Sigmoid colon (tissue), 7 donors: ENCODE data around the gene UST. TPM values are rescaled to one million over a fixed set of nuclear protein-coding genes. Genes with fewer than 3 reads are reported as not detected.

Experiments
- DNase-seq: peaks from one replicate; pipeline ENCODE4 v3.0.0-alpha.2; 2019
- H3K27ac ChIP-seq, 4 donors: fragments of 200-600 bp; sonication (generic); one replicate each; pipeline ENCODE4 v1.5.1; 2016 to 2019; ENCODE audit warnings: mild to moderate bottlenecking in 1 of 4
- H3K27me3 ChIP-seq, 3 donors: fragments of 200-600 bp; sonication (generic); one replicate each; pipeline ENCODE4 v1.5.1; 2019; ENCODE audit warnings: mild to moderate bottlenecking in 1 of 3
- H3K36me3 ChIP-seq, 4 donors: fragments of 200-600 bp; sonication (generic); one replicate each; pipeline ENCODE4 v1.5.1; 2016 to 2019
- H3K4me1 ChIP-seq, 4 donors: fragments of 200-600 bp; sonication (generic); one replicate each; pipeline ENCODE4 v1.5.1; 2017 to 2019
- H3K4me3 ChIP-seq, 4 donors: fragments of 200-600 bp; sonication (generic); one replicate each; pipeline ENCODE4 v1.5.1; 2017 to 2019; ENCODE audit warnings: mild to moderate bottlenecking in 2 of 4, moderate library complexity in 1 of 4
- H3K9me3 ChIP-seq, 4 donors: fragments of 200-600 bp in 3 of 4; sonication (generic) in 3 of 4; one replicate each; pipeline versions ENCODE4 v1.5.1 to v1.6.1; 2013 to 2019
- CTCF ChIP-seq, 4 experiments: fragments of 450-650 bp in 3 of 4; fragments of 200-600 bp in 1 of 4; IDR thresholded peaks; one replicate each; pipeline ENCODE4 v1.5.1; 2016 to 2019; ENCODE audit warnings: antibody characterized with exemption in 4 of 4, mild to moderate bottlenecking in 3 of 4, moderate library complexity in 2 of 4
- EP300 ChIP-seq, 4 donors: sonication (generic); formaldehyde crosslinking; IDR thresholded peaks; one replicate each; pipeline ENCODE4 v1.6.1; 2017; ENCODE audit warnings: antibody characterized with exemption in 4 of 4
- POLR2A ChIP-seq, 2 donors: fragments of 450-650 bp; IDR thresholded peaks; one replicate each; pipeline ENCODE4 v1.6.1; 2016; ENCODE audit warnings: antibody characterized with exemption in 2 of 2, mild to moderate bottlenecking in 2 of 2, moderate library complexity in 2 of 2
- POLR2AphosphoS5 ChIP-seq, 4 donors: sonication (generic); formaldehyde crosslinking; IDR thresholded peaks; one replicate each; pipeline ENCODE4 v1.6.1; 2017; ENCODE audit warnings: antibody characterized with exemption in 4 of 4
- WGBS, 2 donors: extraction: QIAGEN DNeasy Blood & Tissue Kit; methylation state at CpG; one replicate each; pipeline ENCODE4 v1.1.7; 2013; 5-methylcytosine and 5-hydroxymethylcytosine counted together
- intact Hi-C: fragments of 100-400 bp; cut with DNase I; formaldehyde crosslinking; loops from one replicate; pipeline ENCODE4 v1.15.1; 2023
- polyA plus RNA-seq, 3 donors: library from polyadenylated mRNA; stranded (reverse); fragments of 200-250 nt; gene quantifications; one replicate each; pipeline ENCODE4 v1.2.3, GENCODE V29; 2013
- total RNA-seq, 4 donors: library from RNA; depleted of rRNA; stranded (reverse); fragments of >200 nt; gene quantifications; one replicate each; pipeline ENCODE4 v1.1.0, GENCODE V29; 2016
- donor health status: healthy with polysubstance abuse.
- donor health status: Bipolar disorder and iron deficiency.
- donor health status: healthy.

UST gene
- total and polyA plus RNA-seq, 7 donors: 0.46 to 35.2 (median 21.8) TPM

DNA sequence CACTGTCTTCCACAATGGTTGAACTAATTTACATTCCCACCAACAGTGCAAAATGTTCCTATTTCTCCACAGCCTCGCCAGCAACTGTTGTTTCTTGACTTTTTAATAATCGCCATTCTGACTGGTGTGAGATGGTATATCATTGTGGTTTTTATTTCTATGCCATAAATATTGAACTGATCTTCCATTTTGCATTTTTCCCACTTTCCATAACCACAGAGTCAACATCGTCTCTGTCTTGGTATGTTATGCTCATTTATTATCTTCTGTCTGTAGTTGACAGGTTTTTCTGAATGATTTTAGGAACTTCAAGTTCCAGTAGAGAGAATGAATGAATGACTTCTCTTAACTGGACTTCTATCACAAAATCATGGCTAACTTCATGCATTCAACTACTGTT lies 259.8 kb downstream of the UST start:
- intact Hi-C loops: no loop called here
- WGBS, 2 donors: 78 to 91% methylated on average over 3 of the region's 3 CpGs
- Histone ChIP-seq H3K36me3 (peaks cover 0 to 10% (median 2%) of the 10 kb centered on the region in 4 donors), H3K9me3 (no peaks in the 10 kb centered on the region), H3K27me3 (no peaks in the 10 kb centered on the region), H3K4me1 (peaks cover 0 to 2% (median 0%) of the 10 kb centered on the region in 4 donors), H3K27ac (no peak overlapping the region), H3K4me3 (no peak overlapping the region)
- TF ChIP-seq EP300 (IDR thresholded peaks at IDR 0.05): no peak
- no peak for TF ChIP-seq CTCF (IDR thresholded peaks at IDR 0.05)
- no peak for TF ChIP-seq POLR2AphosphoS5 (IDR thresholded peaks at IDR 0.05)
- no peak for TF ChIP-seq POLR2A (IDR thresholded peaks at IDR 0.05)
- no peak for DNase-seq

DNA sequence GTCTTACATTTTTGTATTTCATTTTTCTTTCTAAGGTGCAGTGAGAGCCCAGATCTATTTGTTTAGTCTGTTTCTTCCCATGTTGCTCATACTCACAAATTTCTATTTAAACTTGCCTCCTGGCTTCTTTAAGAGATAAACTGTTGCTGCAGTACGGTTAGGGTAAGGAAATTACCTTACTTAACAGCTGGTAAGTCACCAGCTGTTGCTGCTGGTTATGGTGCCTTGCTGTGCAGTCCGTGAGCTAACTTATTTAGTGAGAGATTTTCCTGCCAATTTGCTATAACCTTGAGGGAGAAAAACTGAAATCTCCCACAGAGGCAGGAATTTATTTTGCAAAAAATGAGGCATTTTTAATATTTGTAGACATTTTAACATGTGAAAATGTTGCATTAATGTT lies 261.0 kb downstream of the UST start:
- no peak for DNase-seq
- no peak for TF ChIP-seq POLR2A (IDR thresholded peaks at IDR 0.05)
- TF ChIP-seq CTCF (IDR thresholded peaks at IDR 0.05): no peak
- no peak for TF ChIP-seq EP300 (IDR thresholded peaks at IDR 0.05)
- TF ChIP-seq POLR2AphosphoS5 (IDR thresholded peaks at IDR 0.05): no peak
- Histone ChIP-seq H3K4me3 (no peak overlapping the region), H3K36me3 (peaks cover 0 to 10% (median 2%) of the 10 kb centered on the region in 4 donors), H3K27me3 (no peaks in the 10 kb centered on the region), H3K9me3 (no peaks in the 10 kb centered on the region), H3K27ac (no peak overlapping the region), H3K4me1 (peaks cover 0 to 3% (median 1%) of the 10 kb centered on the region in 4 donors)
- intact Hi-C loops: no loop called here
- WGBS, 2 donors: 32 to 85% methylated on average over 2 of the region's 2 CpGs

DNA sequence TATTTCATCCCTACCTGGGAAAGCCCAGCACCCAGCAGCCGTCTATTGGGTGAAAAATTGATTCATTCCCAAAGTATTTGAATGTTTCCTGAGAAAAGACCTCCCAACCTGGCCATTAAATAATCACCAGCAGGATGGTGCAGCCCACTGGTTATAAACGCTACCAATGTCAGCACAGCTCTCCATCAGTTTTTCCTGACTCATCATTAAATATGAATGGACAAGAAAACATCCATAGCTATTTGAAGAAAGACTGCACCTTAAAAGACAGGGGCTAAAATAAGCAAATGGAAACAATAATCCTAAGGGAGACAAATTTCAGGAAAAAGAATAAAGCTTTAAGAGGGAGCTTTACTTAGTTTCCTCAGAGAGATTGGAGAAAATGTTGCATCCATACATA lies 261.9 kb downstream of the UST start:
- no peak for DNase-seq
- Histone ChIP-seq H3K4me3 (no peak overlapping the region), H3K27me3 (no peaks in the 10 kb centered on the region), H3K9me3 (no peaks in the 10 kb centered on the region), H3K27ac (no peak overlapping the region), H3K4me1 (peaks cover 0 to 3% (median 1%) of the 10 kb centered on the region in 4 donors), H3K36me3 (peaks cover 0 to 10% (median 2%) of the 10 kb centered on the region in 4 donors)
- intact Hi-C loops: no loop called here
- WGBS, 2 donors: 69 to 93% methylated on average over 2 of the region's 2 CpGs
- TF ChIP-seq POLR2A (IDR thresholded peaks at IDR 0.05): no peak
- no peak for TF ChIP-seq EP300 (IDR thresholded peaks at IDR 0.05)
- TF ChIP-seq CTCF (IDR thresholded peaks at IDR 0.05): no peak
- no peak for TF ChIP-seq POLR2AphosphoS5 (IDR thresholded peaks at IDR 0.05)

GRCh38 chr6:149012040-149012545 lies 265.3 kb downstream of the UST start:
- H3K9me3 ChIP-seq: no peaks in the 10 kb centered on the region
- H3K4me1 ChIP-seq: peaks cover 0 to 9% (median 1%) of the 10 kb centered on the region in 4 donors
- H3K27ac ChIP-seq: no peak overlapping the region
- no peak overlapping the region for H3K4me3 ChIP-seq
- no peaks in the 10 kb centered on the region for H3K27me3 ChIP-seq
- no peaks in the 10 kb centered on the region for H3K36me3 ChIP-seq
- intact Hi-C loops: no loop called here
- WGBS, 2 donors: 46 to 58% methylated on average over 6 of the region's 6 CpGs
- no peak for DNase-seq
- TF ChIP-seq POLR2AphosphoS5 (IDR thresholded peaks at IDR 0.05): no peak
- no peak for TF ChIP-seq POLR2A (IDR thresholded peaks at IDR 0.05)

DNA sequence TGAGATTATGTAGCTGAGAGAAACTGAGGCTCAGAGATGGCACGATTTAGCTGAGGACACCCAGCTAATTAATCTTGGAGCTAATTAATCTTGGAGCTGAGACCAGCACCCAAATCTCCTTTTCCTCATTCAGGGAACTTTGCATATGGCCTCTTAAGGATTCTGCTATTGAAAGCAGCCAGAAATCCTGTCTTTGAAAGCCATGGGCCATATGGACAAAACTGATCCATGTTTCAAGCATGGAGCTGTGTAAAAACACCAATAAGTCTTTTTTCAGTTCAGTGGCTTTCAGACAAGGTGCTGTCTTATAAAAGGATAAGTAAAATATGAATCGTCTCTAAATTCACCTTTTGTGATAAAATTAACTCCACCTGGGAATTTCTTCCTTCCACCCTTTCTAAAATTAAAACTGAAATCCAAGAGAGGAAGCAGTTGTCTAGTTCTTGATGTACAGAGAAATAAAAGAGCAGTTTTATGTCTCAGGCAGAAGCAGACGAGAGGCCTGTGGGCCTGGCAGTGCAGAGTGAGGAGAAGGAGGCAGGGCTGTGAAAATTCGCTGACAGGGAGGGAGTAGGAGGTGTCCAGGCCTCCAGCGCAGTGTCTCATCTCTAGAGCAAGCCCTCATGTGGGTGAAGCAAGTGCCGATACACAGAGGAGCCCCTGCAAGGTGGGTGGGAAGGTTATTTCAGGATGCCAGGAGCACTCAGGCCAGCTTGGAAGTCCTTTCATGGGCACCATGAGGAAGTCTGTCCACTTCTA lies 266.9 kb downstream of the UST start:
- Histone ChIP-seq H3K4me3 (no peak overlapping the region), H3K9me3 (no peaks in the 10 kb centered on the region), H3K36me3 (peaks cover 0 to under 1% (median 0%) of the 10 kb centered on the region in 4 donors), H3K27ac (no peak overlapping the region), H3K27me3 (no peaks in the 10 kb centered on the region), H3K4me1 (peaks cover 0 to 9% (median 1%) of the 10 kb centered on the region in 4 donors)
- intact Hi-C loops: no loop called here
- WGBS, 2 donors: 87 to 89% methylated on average over 6 of the region's 6 CpGs
- DNase-seq: no peak
- TF ChIP-seq CTCF (IDR thresholded peaks at IDR 0.05) (no peak), EP300 (IDR thresholded peaks at IDR 0.05) (no peak), POLR2AphosphoS5 (IDR thresholded peaks at IDR 0.05) (no peak), POLR2A (IDR thresholded peaks at IDR 0.05) (no peak)
